Ovary (tissue), 9 donors: ENCODE results near the gene RASGRP3. TPM values are rescaled to one million over a fixed set of nuclear protein-coding genes. Genes with fewer than 3 reads are reported as not detected.

Experiments used
- DNase-seq, 5 donors: peaks; one replicate each; pipeline ENCODE4 v3.0.0-alpha.2; 2019 to 2020
- H3K27ac ChIP-seq, 2 donors: fragments of 200-600 bp; one replicate each; pipeline versions ENCODE4 v1.5.1 to v1.8.0; 2019 to 2022
- H3K27me3 ChIP-seq: fragments of 200-600 bp; one replicate; pipeline ENCODE4 v1.8.0; 2022
- H3K36me3 ChIP-seq: fragments of 200-600 bp; sonication (generic); one replicate; pipeline ENCODE4 v1.5.1; 2019
- H3K4me1 ChIP-seq: one replicate; pipeline ENCODE4 v1.8.1; 2013; ENCODE audit warnings: mild to moderate bottlenecking, moderate library complexity; ENCODE audit not compliant: insufficient read depth
- H3K4me3 ChIP-seq: fragments of 200-600 bp; sonication (generic); one replicate; pipeline ENCODE4 v1.5.1; 2017
- H3K9me3 ChIP-seq, 2 donors: fragments of 200-600 bp in 1 of 2; sonication (generic) in 1 of 2; one replicate each; pipeline versions ENCODE4 v1.5.1 to v1.8.1; 2013 to 2019; ENCODE audit warnings: mild to moderate bottlenecking in 1 of 2, moderate library complexity in 1 of 2
- EP300 ChIP-seq: sonication (generic); formaldehyde crosslinking; IDR thresholded peaks from one replicate; pipeline ENCODE4 v1.6.1; 2017; ENCODE audit warnings: antibody characterized with exemption
- POLR2A ChIP-seq: fragments of 450-650 bp; IDR thresholded peaks from one replicate; pipeline ENCODE4 v1.6.1; 2017; ENCODE audit warnings: antibody characterized with exemption, mild to moderate bottlenecking, moderate library complexity
- WGBS, 3 donors: extraction: QIAGEN DNeasy Blood & Tissue Kit in 1 of 3; methylation state at CpG; one replicate each; pipeline versions ENCODE4 v1.1.5 to v1.1.7; 2013 to 2017; 5-methylcytosine and 5-hydroxymethylcytosine counted together
- intact Hi-C, 4 donors: fragments of 100-400 bp; cut with DNase I; formaldehyde crosslinking; loops; one replicate each; pipeline versions ENCODE4 v1.11.0 to v1.15.1; 2022 to 2023
- polyA plus RNA-seq, 2 donors: library from polyadenylated mRNA; stranded (reverse); fragments of 200-250 nt in 1 of 2; fragments of 350-450 nt in 1 of 2; fragmentation: Illumina TruSeq in 1 of 2; extraction: RNeasy Lipid Tissue Mini Kit (QIAGEN cat#74804) in 1 of 2; gene quantifications; one replicate each; pipeline ENCODE4 v1.2.3, GENCODE V29; 2013 to 2014
- total RNA-seq, 7 donors: library from RNA; depleted of rRNA in 2 of 7; stranded (reverse); fragments of >200 nt in 2 of 7; fragmentation: NEBNext Ultra II Directional in 3 of 7; extraction: Animal tissue kit (Norgen Biotek cat#: 25700) in 3 of 7; gene quantifications; one replicate each; pipeline versions ENCODE4 v1.1.0 to v1.2.4, GENCODE V29; 2016 to 2023
- TF ChIP-seq, protein P1 (sequence below), 3 donors: fragments of 450-650 bp in 2 of 3; fragments of 200-600 bp in 1 of 3; IDR thresholded peaks; one replicate each; pipeline versions ENCODE4 v1.5.1 to v1.8.0; 2016 to 2022; ENCODE audit warnings: antibody characterized with exemption in 3 of 3, mild to moderate bottlenecking in 1 of 3
- donor health status: DM: no; HTN: no; CAD: no; lungs with moderate emphysema.
- donor health status: DM: no; HTN: no; CAD: no.
- donor health status: Bipolar disorder and iron deficiency.
- donor health status: DM: yes; HTN: yes; CAD: no.
- donor health status: DM: no; HTN: no; CAD: no.
- donor health status: DM: yes; HTN: yes; CAD: no.

Gene RASGRP3
- total and polyA plus RNA-seq, 9 donors = 1.9 to 6.4 (median 3.0) TPM

- TF ChIP-seq POLR2A (no peak), EP300 (no peak)
- TF ChIP-seq, protein P1, sequence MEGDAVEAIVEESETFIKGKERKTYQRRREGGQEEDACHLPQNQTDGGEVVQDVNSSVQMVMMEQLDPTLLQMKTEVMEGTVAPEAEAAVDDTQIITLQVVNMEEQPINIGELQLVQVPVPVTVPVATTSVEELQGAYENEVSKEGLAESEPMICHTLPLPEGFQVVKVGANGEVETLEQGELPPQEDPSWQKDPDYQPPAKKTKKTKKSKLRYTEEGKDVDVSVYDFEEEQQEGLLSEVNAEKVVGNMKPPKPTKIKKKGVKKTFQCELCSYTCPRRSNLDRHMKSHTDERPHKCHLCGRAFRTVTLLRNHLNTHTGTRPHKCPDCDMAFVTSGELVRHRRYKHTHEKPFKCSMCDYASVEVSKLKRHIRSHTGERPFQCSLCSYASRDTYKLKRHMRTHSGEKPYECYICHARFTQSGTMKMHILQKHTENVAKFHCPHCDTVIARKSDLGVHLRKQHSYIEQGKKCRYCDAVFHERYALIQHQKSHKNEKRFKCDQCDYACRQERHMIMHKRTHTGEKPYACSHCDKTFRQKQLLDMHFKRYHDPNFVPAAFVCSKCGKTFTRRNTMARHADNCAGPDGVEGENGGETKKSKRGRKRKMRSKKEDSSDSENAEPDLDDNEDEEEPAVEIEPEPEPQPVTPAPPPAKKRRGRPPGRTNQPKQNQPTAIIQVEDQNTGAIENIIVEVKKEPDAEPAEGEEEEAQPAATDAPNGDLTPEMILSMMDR (IDR thresholded peaks at IDR 0.05) = peak in 2 of 3 donors; percentile 51 to 65
- WGBS, 3 donors = 12 to 15% (median 14%) methylated on average over 15 of the region's 15 CpGs
- H3K36me3 ChIP-seq = no peaks in the 10 kb centered on the region
- peaks cover 1% of the 10 kb centered on the region for H3K4me1 ChIP-seq
- H3K4me3 ChIP-seq = peak overlapping the region; percentile 52
- H3K9me3 ChIP-seq = no peaks in the 10 kb centered on the region
- intact Hi-C loops = loop anchor here in 1 of 4 donors (5.0 kb wide), 1 partner anchor 107 kb away; no protein-coding TSS in a partner anchor
- peak overlapping the region; percentile 7 to 69 for H3K27ac ChIP-seq
- no peaks in the 10 kb centered on the region for H3K27me3 ChIP-seq
- peak; percentile 56 to 73 (median 67) for DNase-seq
Observed at GRCh38 chr2:33475224-33476130, 972 bp upstream of the RASGRP3 start.

DNA sequence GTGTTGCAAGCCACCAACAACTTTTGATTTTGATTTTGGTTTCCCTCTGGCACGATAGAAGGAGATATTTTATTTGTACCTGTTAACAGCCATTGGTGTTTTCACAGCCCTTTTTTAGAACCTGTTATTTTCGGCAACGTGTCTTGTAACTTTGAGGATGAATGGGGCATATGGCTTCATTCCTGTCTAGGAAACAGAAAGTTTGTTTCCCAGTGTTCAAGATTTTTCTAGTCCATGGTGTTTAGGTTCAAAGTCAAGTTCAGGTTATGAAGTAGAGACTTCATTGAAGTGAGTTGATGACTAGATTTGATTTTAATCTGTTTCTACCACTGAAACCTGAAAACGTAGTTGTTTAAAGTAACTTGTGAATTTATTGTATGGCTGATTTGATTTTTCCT is 343 bp downstream of the RASGRP3 start:
- no peaks in the 10 kb centered on the region for H3K27me3 ChIP-seq
- H3K4me3 ChIP-seq = peak overlapping the region; percentile 52
- H3K27ac ChIP-seq = peak overlapping the region in 1 of 2 donors; percentile 16
- intact Hi-C loops = loop anchor here in 1 of 4 donors (5.0 kb wide), 1 partner anchor 106 kb away; no protein-coding TSS in a partner anchor
- H3K36me3 ChIP-seq = no peaks in the 10 kb centered on the region
- WGBS, 3 donors = 13 to 16% (median 14%) methylated on average over 4 of the region's 4 CpGs
- no peak for TF ChIP-seq POLR2A
- TF ChIP-seq, protein P1 (IDR thresholded peaks at IDR 0.05) = no peak
- TF ChIP-seq EP300 = no peak
- DNase-seq = no peak
- peaks cover 1% of the 10 kb centered on the region for H3K4me1 ChIP-seq
- H3K9me3 ChIP-seq = no peaks in the 10 kb centered on the region

GRCh38 chr2:33477473-33478468 is 1.3 kb downstream of the RASGRP3 start:
- H3K27me3 ChIP-seq = no peaks in the 10 kb centered on the region
- WGBS, 3 donors = 77 to 85% (median 79%) methylated on average over 20 of the region's 20 CpGs
- DNase-seq = no peak
- no peaks in the 10 kb centered on the region for H3K36me3 ChIP-seq
- no peaks in the 10 kb centered on the region for H3K9me3 ChIP-seq
- H3K27ac ChIP-seq = no peak overlapping the region
- TF ChIP-seq, protein P1 (IDR thresholded peaks at IDR 0.05) = no peak
- TF ChIP-seq POLR2A (no peak), EP300 (no peak)
- H3K4me3 ChIP-seq = no peak overlapping the region
- intact Hi-C loops = loop anchor here in 1 of 4 donors (5.0 kb wide), 1 partner anchor 105 kb away; no protein-coding TSS in a partner anchor
- H3K4me1 ChIP-seq = peaks cover 1% of the 10 kb centered on the region
